PC-9 (cell line): ENCODE results near the gene JDP2. TPM values are rescaled to one million over a fixed set of nuclear protein-coding genes. Genes with fewer than 3 reads are reported as not detected.

Experiments
- BruUV-seq: library from RNA; stranded (reverse); fragments of 400-500 nt; replicated peaks from 2 replicates; lab custom pipeline; 2021; lab: Mats Ljungman, UMichigan
- CTCF ChIA-PET: fragments of 300-600 bp; sonication (Branson Sonifier 250); formaldehyde crosslinking; loops from one replicate; lab custom pipeline; 2022; ENCODE audit warnings: antibody characterized with exemption; lab: Charles Lee
- POLR2A ChIA-PET: fragments of 300-600 bp; sonication (Branson Sonifier 250); formaldehyde crosslinking; loops from one replicate; lab custom pipeline; 2022; ENCODE audit warnings: antibody characterized with exemption; ENCODE audit not compliant: unreplicated experiment; lab: Charles Lee
- DNase-seq, 2 experiments: peaks; one replicate each; pipeline versions ENCODE4 v3.0.0 to v3.0.0-alpha.2; 2015 to 2022; ENCODE audit warnings: mixed read lengths in 1 of 2
- H2AFZ ChIP-seq: fragments of 200-600 bp; sonication (generic); 2 replicates; pipeline ENCODE4 v1.8.1; 2017; ENCODE audit warnings: antibody characterized with exemption
- H3F3A ChIP-seq: fragments of 200-600 bp; sonication (generic); 2 replicates; pipeline ENCODE4 v1.8.1; 2017; ENCODE audit warnings: antibody characterized with exemption, mild to moderate bottlenecking, low read depth; ENCODE audit not compliant: insufficient read depth
- H3K27ac ChIP-seq: fragments of 200-600 bp; sonication (generic); 2 replicates; pipeline ENCODE4 v1.6.1; 2016; ENCODE audit warnings: mixed run types
- H3K27me3 ChIP-seq: fragments of 200-600 bp; sonication (generic); 2 replicates; pipeline ENCODE4 v1.6.1; 2016; ENCODE audit warnings: low read depth, mixed run types; ENCODE audit not compliant: insufficient read depth
- H3K36me3 ChIP-seq: fragments of 200-600 bp; sonication (generic); 2 replicates; pipeline ENCODE4 v1.6.1; 2016; ENCODE audit warnings: low read depth, mixed run types
- H3K4me1 ChIP-seq: fragments of 200-600 bp; sonication (generic); replicated peaks from 2 replicates; pipeline ENCODE4 v1.6.1; 2016; ENCODE audit warnings: mixed run types; ENCODE audit not compliant: insufficient read depth
- H3K4me2 ChIP-seq: fragments of 200-600 bp; sonication (generic); 2 replicates; pipeline ENCODE4 v1.6.1; 2017; ENCODE audit warnings: mixed run types
- H3K4me3 ChIP-seq: fragments of 200-600 bp; sonication (generic); 2 replicates; pipeline ENCODE4 v1.6.1; 2016; ENCODE audit warnings: mixed run types
- H3K79me2 ChIP-seq: fragments of 200-600 bp; sonication (generic); 2 replicates; pipeline ENCODE4 v1.6.1; 2017; ENCODE audit warnings: low read depth, mixed run types
- H3K9me2 ChIP-seq: fragments of 200-600 bp; sonication (generic); 2 replicates; pipeline ENCODE4 v1.8.1; 2017; ENCODE audit warnings: mild to moderate bottlenecking; ENCODE audit not compliant: insufficient read depth
- H3K9me3 ChIP-seq: fragments of 200-600 bp; sonication (generic); 2 replicates; pipeline ENCODE4 v1.8.1; 2016; ENCODE audit warnings: low read depth; ENCODE audit not compliant: insufficient read depth
- H4K20me1 ChIP-seq: fragments of 200-600 bp; sonication (generic); 2 replicates; pipeline ENCODE4 v1.8.1; 2017; ENCODE audit not compliant: insufficient read depth
- CTCF ChIP-seq: fragments of 200-600 bp; sonication (generic); conservative IDR thresholded peaks from 2 replicates; pipeline ENCODE4 v1.6.1; 2017; ENCODE audit warnings: mixed run types, antibody characterized with exemption, mild to moderate bottlenecking, moderate library complexity
- EZH2 ChIP-seq: fragments of 200-600 bp; sonication (generic); IDR thresholded peaks from 2 replicates; pipeline ENCODE4 v1.8.0; 2017; ENCODE audit warnings: antibody characterized with exemption, low read depth
- intact Hi-C: fragments of 100-400 bp; cut with micrococcal nuclease; formaldehyde crosslinking; loops from one replicate; pipeline ENCODE4 v1.10.0; 2022; ENCODE audit not compliant: unreplicated experiment
- total RNA-seq: library from RNA; stranded (reverse); gene quantifications from 2 replicates; pipeline ENCODE4 v1.2.3, GENCODE V29; 2021

Gene JDP2
- total RNA-seq, 1 experiment from 2014 or later: 186 TPM

DNA sequence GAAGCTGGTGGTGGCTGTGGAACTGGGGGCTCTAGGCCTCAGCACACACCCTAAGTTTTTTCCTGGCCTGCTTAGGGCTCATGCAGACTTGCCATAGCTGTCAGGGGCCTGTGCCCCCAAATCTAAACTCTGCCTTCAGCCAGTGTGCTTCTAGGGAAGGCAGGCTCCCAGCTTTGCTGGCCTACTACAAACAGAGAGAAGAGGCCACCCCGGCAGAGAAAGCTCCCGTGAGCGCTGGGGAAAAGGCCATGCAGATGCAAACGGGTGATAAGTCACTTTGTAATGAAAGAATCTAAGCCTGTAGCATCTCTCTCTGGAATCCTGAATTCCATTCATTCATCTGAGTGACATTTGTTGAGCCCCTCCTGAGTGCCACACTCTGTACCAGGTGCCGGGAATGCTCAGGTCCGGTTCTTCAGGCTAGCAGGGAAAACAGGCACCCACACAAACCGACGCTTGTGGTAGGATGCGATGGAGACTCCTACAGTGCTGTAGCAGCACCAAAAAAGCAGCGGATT is 29.9 kb downstream of the JDP2 start:
- Histone ChIP-seq H3K27me3 (no peaks in the 10 kb centered on the region), H3K9me2 (no peaks in the 10 kb centered on the region), H3K27ac (peak overlapping the region; percentile 94), H3K4me2 (peak overlapping the region; percentile 25), H3K4me3 (no peak overlapping the region), H3K79me2 (peaks cover 86% of the 10 kb centered on the region), H3K36me3 (peaks cover 34% of the 10 kb centered on the region), H4K20me1 (no peaks in the 10 kb centered on the region), H3K4me1 (peaks cover 95% of the 10 kb centered on the region), H2AFZ (no peak overlapping the region), H3F3A (peaks cover 63% of the 10 kb centered on the region), H3K9me3 (no peaks in the 10 kb centered on the region)
- POLR2A ChIA-PET: interaction anchor here (0.7 kb wide), 1 partner anchor 88 kb away, joined by 3 read pairs; no protein-coding TSS in a partner anchor
- CTCF ChIA-PET: interaction anchor here (1.0 to 1.9 kb wide), 2 partner anchors 103 to 150 kb away, joined by 3 to 10 read pairs; no protein-coding TSS in a partner anchor
- intact Hi-C loops: loop anchor here (5.0 to 10.0 kb wide), 4 partner anchors 177 to 1457 kb away; partner anchors contain the start of genes DLST and TMED10
- BruUV-seq: no TSS peak
- DNase-seq: no peak
- TF ChIP-seq CTCF (no peak), EZH2 (no peak)

DNA sequence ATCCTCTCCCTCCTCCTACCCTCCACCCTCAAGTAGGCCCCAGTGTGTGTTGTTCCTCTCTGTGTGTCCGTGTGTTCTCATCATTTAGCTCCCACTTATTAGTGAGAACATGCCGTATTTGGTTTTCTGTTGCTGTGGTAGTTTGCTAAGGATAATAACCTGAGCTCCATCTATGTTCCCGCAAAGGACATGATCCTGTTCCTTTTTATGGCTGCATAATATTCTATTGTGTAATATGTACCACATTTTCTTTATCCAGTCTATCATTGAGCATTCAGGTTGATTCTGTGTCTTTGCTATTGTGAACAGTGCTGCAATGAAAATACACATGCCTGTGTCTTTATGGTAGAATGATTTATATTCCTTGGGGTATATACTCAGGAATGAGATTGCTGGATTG is 30.5 kb downstream of the JDP2 start:
- Histone ChIP-seq H3K4me2 (peak overlapping the region; percentile 80), H3K4me1 (peaks cover 93% of the 10 kb centered on the region), H2AFZ (no peak overlapping the region), H4K20me1 (no peaks in the 10 kb centered on the region), H3K79me2 (peaks cover 92% of the 10 kb centered on the region), H3K27me3 (no peaks in the 10 kb centered on the region), H3K9me3 (no peaks in the 10 kb centered on the region), H3K4me3 (no peak overlapping the region), H3F3A (peaks cover 61% of the 10 kb centered on the region), H3K36me3 (peaks cover 36% of the 10 kb centered on the region), H3K9me2 (no peaks in the 10 kb centered on the region), H3K27ac (peak overlapping the region; percentile 94)
- no peak for TF ChIP-seq CTCF
- TF ChIP-seq EZH2: no peak
- BruUV-seq: no TSS peak
- intact Hi-C loops: loop anchor here (5.0 to 10.0 kb wide), 4 partner anchors 176 to 1456 kb away; partner anchors contain the start of genes DLST and TMED10
- CTCF ChIA-PET: interaction anchor here (1.9 kb wide), 1 partner anchor 103 kb away, joined by 10 read pairs; no protein-coding TSS in a partner anchor
- DNase-seq: no peak
- POLR2A ChIA-PET: interaction anchor here (0.6 to 0.9 kb wide), 3 partner anchors 9 to 29 kb away, joined by 4 to 7 read pairs (median 6); no protein-coding TSS in a partner anchor

DNA sequence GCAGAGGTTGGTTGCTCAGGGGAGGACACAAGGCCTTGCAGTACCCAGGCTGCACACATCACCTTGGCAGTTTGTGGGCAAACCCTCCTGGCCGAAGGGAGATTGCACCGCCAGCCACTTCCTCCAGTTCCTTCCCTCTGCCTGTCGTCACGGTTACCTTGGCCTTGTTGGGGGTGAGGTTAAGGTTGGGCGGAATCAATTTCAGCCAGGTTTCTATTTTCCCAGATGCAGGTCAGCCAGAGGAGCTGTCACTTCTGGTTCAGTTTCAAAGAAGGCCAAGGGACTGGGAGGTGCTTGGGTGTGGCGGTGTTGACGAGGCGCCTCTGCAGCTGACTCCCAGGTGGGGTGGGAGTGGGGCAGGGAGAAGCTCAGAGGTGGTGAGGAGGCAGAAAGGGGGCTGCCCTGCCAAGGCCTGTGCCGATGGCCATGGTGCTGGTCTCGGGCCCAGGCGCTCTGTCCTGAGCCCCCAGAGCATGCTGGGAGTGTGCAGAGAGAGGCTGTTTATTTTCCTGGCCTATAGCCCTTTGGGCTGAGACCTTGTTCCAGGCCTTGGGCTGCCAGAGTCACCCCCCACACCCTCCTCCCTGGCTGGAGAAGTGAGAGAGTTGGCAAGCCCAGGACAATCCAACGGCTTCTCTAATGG is 31.4 kb downstream of the JDP2 start:
- H2AFZ ChIP-seq: no peak overlapping the region
- peak overlapping the region; percentile 80 for H3K4me2 ChIP-seq
- no peak for TF ChIP-seq CTCF
- no peak for TF ChIP-seq EZH2
- no TSS peak for BruUV-seq
- no peak overlapping the region; the same call in 1 of the 2 replicates for H3K4me3 ChIP-seq
- H3K79me2 ChIP-seq: peaks cover 90% of the 10 kb centered on the region
- peaks cover 36% of the 10 kb centered on the region for H3K36me3 ChIP-seq
- H3K9me2 ChIP-seq: no peaks in the 10 kb centered on the region
- H3F3A ChIP-seq: peaks cover 52% of the 10 kb centered on the region
- ChIA-PET CTCF (interaction anchor here (0.7 to 1.9 kb wide), 6 partner anchors 18 to 321 kb away, joined by 3 to 10 read pairs (median 3); no protein-coding TSS in a partner anchor), POLR2A (interaction anchor here (0.5 to 1.0 kb wide), 15 partner anchors 10 to 1498 kb away, joined by 3 to 17 read pairs (median 5); no protein-coding TSS in a partner anchor)
- no peaks in the 10 kb centered on the region for H3K27me3 ChIP-seq
- peak; percentile 99 to 100 for DNase-seq
- H4K20me1 ChIP-seq: no peaks in the 10 kb centered on the region
- H3K9me3 ChIP-seq: no peaks in the 10 kb centered on the region
- H3K4me1 ChIP-seq: peaks cover 84% of the 10 kb centered on the region
- intact Hi-C loops: loop anchor here (1.0 to 10.0 kb wide), 13 partner anchors 9 to 1456 kb away; partner anchors contain the start of genes DLST and TMED10
- peak overlapping the region; percentile 94 for H3K27ac ChIP-seq
